HCT116 (cell line): ENCODE measurements around the gene LHX2. TPM values are rescaled to one million over a fixed set of nuclear protein-coding genes. Genes with fewer than 3 reads are reported as not detected.

Experiments used
- ATAC-seq: fragments of 200-7000 bp; cut with Tn5 transposase; 2 replicates; pipeline ENCODE4 v1.9.1; 2020; ENCODE audit warnings: mild to moderate bottlenecking, moderate library complexity
- BruUV-seq: library from RNA; stranded (reverse); fragments of 400-500 nt; replicated peaks from 2 replicates; lab custom pipeline; 2021; lab: Mats Ljungman, UMichigan
- CTCF ChIA-PET: fragments of 300-600 bp; sonication (Branson Sonifier 250); formaldehyde crosslinking; loops from one replicate; lab custom pipeline; 2021; ENCODE audit warnings: antibody characterized with exemption; lab: Charles Lee
- POLR2A ChIA-PET: fragments of 300-600, 350-600 bp; sonication (Branson Sonifier 250); formaldehyde crosslinking; loops from one replicate; lab custom pipeline; 2021; ENCODE audit warnings: antibody characterized with exemption; lab: Charles Lee
- RAD21 ChIA-PET, 2 experiments: fragments of 300-600 bp; sonication (Branson Sonifier 250); formaldehyde crosslinking; loops; one replicate each; lab custom pipeline; 2023; ENCODE audit warnings: low total read pairs in 2 of 2; ENCODE audit not compliant: uncharacterized antibody in 2 of 2, unreplicated experiment in 2 of 2, low non-redundant PET in 1 of 2; lab: Charles Lee
- DNase-seq: peaks from one replicate; pipeline ENCODE4 v3.0.0-alpha.2; 2010; ENCODE audit warnings: low read depth, low spot score
- H2AFZ ChIP-seq: fragments of 200-600 bp; shearing (Covaris generic), sonication (generic); 2 replicates; pipeline ENCODE4 v1.6.1; 2017; ENCODE audit warnings: low read depth, mixed run types, mixed read lengths, antibody characterized with exemption, low read length; ENCODE audit not compliant: poor library complexity, severe bottlenecking
- H3K27ac ChIP-seq: 2 replicates; pipeline ENCODE4 v1.5.1; 2012; ENCODE audit warnings: low read depth, low read length
- H3K27me3 ChIP-seq: fragments of 200-600 bp; sonication (generic); 2 replicates; pipeline ENCODE4 v1.6.1; 2016; ENCODE audit warnings: mixed run types, low read length, mixed read lengths; ENCODE audit not compliant: insufficient read depth
- H3K36me3 ChIP-seq, 2 experiments: fragments of 200-500 bp in 1 of 2; fragments of 200-600 bp in 1 of 2; sonication (Bioruptor generic) in 1 of 2; sonication (generic) in 1 of 2; 2 replicates each; pipeline versions ENCODE4 v1.5.1 to v1.6.1; 2014 to 2016; ENCODE audit warnings: low read length in 2 of 2, inconsistent platforms in 1 of 2, mixed read lengths in 1 of 2, mixed run types in 1 of 2; ENCODE audit not compliant: insufficient read depth in 2 of 2, control insufficient read depth in 1 of 2
- H3K4me1 ChIP-seq, 2 experiments: fragments of 200-600 bp in 1 of 2; sonication (generic) in 1 of 2; 2 replicates each; pipeline versions ENCODE4 v1.5.1 to v1.6.1; 2012 to 2017; ENCODE audit warnings: low read length in 2 of 2, inconsistent platforms in 1 of 2, mild to moderate bottlenecking in 1 of 2, mixed read lengths in 1 of 2, mixed run types in 1 of 2, moderate library complexity in 1 of 2; ENCODE audit not compliant: insufficient read depth in 2 of 2, control insufficient read depth in 1 of 2
- H3K4me2 ChIP-seq: fragments of 200-600 bp; sonication (generic); 2 replicates; pipeline ENCODE4 v1.6.1; 2017; ENCODE audit warnings: mixed run types, low read length, mixed read lengths
- H3K4me3 ChIP-seq, 2 experiments: fragments of 200-600 bp in 1 of 2; sonication (generic) in 1 of 2; replicated peaks in 1 of 2; 2 replicates each; pipeline ENCODE4 v1.5.1; 2011 to 2016; ENCODE audit warnings: low read length in 2 of 2, control low read depth in 1 of 2, low read depth in 1 of 2, mild to moderate bottlenecking in 1 of 2, mixed read lengths in 1 of 2, mixed run types in 1 of 2
- H3K79me2 ChIP-seq: fragments of 200-600 bp; sonication (generic); 2 replicates; pipeline ENCODE4 v1.6.1; 2017; ENCODE audit warnings: mild to moderate bottlenecking, mixed run types, low read length, moderate library complexity, mixed read lengths; ENCODE audit not compliant: insufficient read depth
- H3K9ac ChIP-seq: fragments of 200-600 bp; sonication (generic); 2 replicates; pipeline ENCODE4 v1.6.1; 2016; ENCODE audit warnings: low read length, mixed read lengths
- H3K9me2 ChIP-seq: fragments of 200-600 bp; sonication (generic), shearing (Covaris generic); 2 replicates; pipeline ENCODE4 v1.6.1; 2017; ENCODE audit warnings: mixed run types, mild to moderate bottlenecking, moderate library complexity; ENCODE audit not compliant: insufficient read depth
- H3K9me3 ChIP-seq, 2 experiments: fragments of 200-500 bp in 1 of 2; fragments of 200-600 bp in 1 of 2; sonication (Bioruptor generic) in 1 of 2; sonication (generic) in 1 of 2; 2 replicates each; pipeline ENCODE4 v1.6.1; 2014 to 2017; ENCODE audit warnings: low read length in 2 of 2, mixed read lengths in 2 of 2, inconsistent platforms in 1 of 2, low read depth in 1 of 2, mild to moderate bottlenecking in 1 of 2, mixed run types in 1 of 2, moderate library complexity in 1 of 2; ENCODE audit not compliant: control insufficient read depth in 1 of 2, insufficient read depth in 1 of 2
- H4K20me1 ChIP-seq: fragments of 200-600 bp; sonication (generic), shearing (Covaris generic); 2 replicates; pipeline ENCODE4 v1.6.1; 2017; ENCODE audit warnings: mixed run types, mild to moderate bottlenecking, moderate library complexity; ENCODE audit not compliant: insufficient read depth
- CEBPB ChIP-seq: IDR thresholded peaks from 2 replicates; pipeline ENCODE4 v1.6.1; 2012; ENCODE audit warnings: low read depth
- ELF1 ChIP-seq: IDR thresholded peaks from 2 replicates; pipeline ENCODE4 v1.6.1; 2012; ENCODE audit warnings: low read depth, borderline replicate concordance
- EZH2 ChIP-seq: fragments of 200-600 bp; sonication (generic); IDR thresholded peaks from 2 replicates; pipeline ENCODE4 v1.6.1; 2017; ENCODE audit warnings: antibody characterized with exemption, mixed run types
- FOSL1 ChIP-seq: IDR thresholded peaks from 2 replicates; pipeline ENCODE4 v1.6.1; 2012; ENCODE audit warnings: low read depth
- JUND ChIP-seq: IDR thresholded peaks from 2 replicates; pipeline ENCODE4 v1.6.1; 2012
- MAX ChIP-seq: IDR thresholded peaks from 2 replicates; pipeline ENCODE4 v1.6.1; 2012
- POLR2A ChIP-seq: IDR thresholded peaks from 2 replicates; pipeline ENCODE4 v1.7.0; 2011; ENCODE audit warnings: borderline replicate concordance; ENCODE audit not compliant: insufficient read depth, insufficient read length; ENCODE audit errors: extremely low read depth
- POLR2AphosphoS5 ChIP-seq: IDR thresholded peaks from 2 replicates; pipeline ENCODE4 v1.6.1; 2011; ENCODE audit warnings: mild to moderate bottlenecking, low read depth, low read length, moderate library complexity
- RAD21 ChIP-seq: IDR thresholded peaks from 2 replicates; pipeline ENCODE4 v1.6.1; 2012; ENCODE audit warnings: low read depth, mild to moderate bottlenecking
- SP1 ChIP-seq: IDR thresholded peaks from 2 replicates; pipeline ENCODE4 v1.6.1; 2012; ENCODE audit warnings: low read depth
- TCF7L2 ChIP-seq: IDR thresholded peaks from 2 replicates; pipeline ENCODE4 v1.7.0; 2011; ENCODE audit warnings: borderline replicate concordance, inconsistent platforms; ENCODE audit not compliant: insufficient read depth, insufficient read length; ENCODE audit errors: extremely low read depth
- YY1 ChIP-seq: IDR thresholded peaks from 2 replicates; pipeline ENCODE4 v1.6.1; 2011; ENCODE audit warnings: low read length, low read depth, moderate library complexity, mild to moderate bottlenecking; ENCODE audit not compliant: insufficient replicate concordance; ENCODE audit errors: extremely low read depth
- ZFX ChIP-seq: fragments of 450-650 bp; IDR thresholded peaks from 2 replicates; pipeline ENCODE4 v1.6.1; 2017
- ZNF274 ChIP-seq: fragments of 200-500 bp; sonication (Bioruptor generic); IDR thresholded peaks from 2 replicates; pipeline ENCODE4 v1.6.1; 2014; ENCODE audit warnings: mild to moderate bottlenecking, low read depth, low read length, inconsistent platforms
- intact Hi-C: fragments of 100-400 bp; cut with micrococcal nuclease; formaldehyde crosslinking; loops from 2 replicates; pipeline ENCODE4 v1.10.0; 2022
- total RNA-seq: library from RNA; stranded (reverse); gene quantifications from one replicate; pipeline ENCODE4 v1.2.1, GENCODE V29; 2021; ENCODE audit not compliant: unreplicated experiment
- TF ChIP-seq, protein P1 (sequence below): IDR thresholded peaks from 2 replicates; pipeline ENCODE4 v1.6.1; 2012
- TF ChIP-seq, protein P2 (sequence below): IDR thresholded peaks from 2 replicates; pipeline ENCODE4 v1.6.1; 2011; ENCODE audit warnings: mild to moderate bottlenecking, low read length, moderate library complexity; ENCODE audit not compliant: insufficient replicate concordance; ENCODE audit errors: extremely low read depth

Gene LHX2
- total RNA-seq, 1 experiment from 2014 or later = 10.2 TPM

- no peaks in the 10 kb centered on the region for H4K20me1 ChIP-seq
- ATAC-seq (no peak), DNase-seq (no peak)
- peaks cover 11% of the 10 kb centered on the region; the same call in 1 of the 2 replicates for H3K27me3 ChIP-seq
- H3K27ac ChIP-seq = no peak overlapping the region
- no peaks in the 10 kb centered on the region for H3K79me2 ChIP-seq
- ChIA-PET POLR2A (no interaction called here), CTCF (no interaction called here), RAD21 (no interaction called here)
- H3K4me3 ChIP-seq = no peak overlapping the region
- H3K9me3 ChIP-seq = no peaks in the 10 kb centered on the region
- no peak overlapping the region for H3K9ac ChIP-seq
- intact Hi-C loops = no loop called here
- H3K4me1 ChIP-seq = no peaks in the 10 kb centered on the region
- TF ChIP-seq, protein P1, sequence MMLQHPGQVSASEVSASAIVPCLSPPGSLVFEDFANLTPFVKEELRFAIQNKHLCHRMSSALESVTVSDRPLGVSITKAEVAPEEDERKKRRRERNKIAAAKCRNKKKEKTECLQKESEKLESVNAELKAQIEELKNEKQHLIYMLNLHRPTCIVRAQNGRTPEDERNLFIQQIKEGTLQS = no peak
- no peak for TF ChIP-seq ELF1
- no peak for TF ChIP-seq ZFX
- TF ChIP-seq CEBPB = no peak
- TF ChIP-seq ZNF274 = no peak
- TF ChIP-seq JUND = no peak
- TF ChIP-seq FOSL1 = no peak
- no peak for TF ChIP-seq SP1
- no peak for TF ChIP-seq TCF7L2
- no peak overlapping the region for H3K4me2 ChIP-seq
- no peaks in the 10 kb centered on the region for H3K9me2 ChIP-seq
- H2AFZ ChIP-seq = no peak overlapping the region
- no peaks in the 10 kb centered on the region for H3K36me3 ChIP-seq
- BruUV-seq = no TSS peak
Measured at GRCh38 chr9:123983047-123983446, 28.5 kb upstream of the LHX2 start.

DNA sequence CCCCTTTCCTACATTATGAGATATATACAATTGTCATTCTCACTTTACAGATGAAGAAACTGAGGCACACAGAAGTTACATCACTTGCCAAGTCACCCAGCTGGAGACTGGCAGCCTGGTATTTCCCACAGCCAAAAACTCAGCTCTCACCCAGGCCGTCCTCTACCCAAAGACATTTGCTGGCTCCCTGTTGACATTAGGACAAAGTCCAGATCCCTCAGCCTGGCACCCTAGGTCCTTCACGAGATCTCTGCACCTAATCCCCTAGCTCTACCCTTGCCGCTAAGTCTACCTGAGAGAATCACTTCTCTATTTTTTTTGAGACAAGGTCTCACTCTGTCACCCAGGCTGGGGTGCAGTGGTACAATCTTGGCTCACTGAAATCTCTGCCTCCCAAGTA lies 26.8 kb upstream of the LHX2 start:
- Histone ChIP-seq H3K27ac (no peak overlapping the region), H3K9me3 (no peaks in the 10 kb centered on the region), H3K4me3 (no peak overlapping the region), H4K20me1 (no peaks in the 10 kb centered on the region), H3K9ac (no peak overlapping the region), H3K79me2 (no peaks in the 10 kb centered on the region), H3K9me2 (no peaks in the 10 kb centered on the region), H3K4me1 (no peaks in the 10 kb centered on the region), H3K27me3 (peaks cover 13% of the 10 kb centered on the region; the same call in 1 of the 2 replicates), H3K4me2 (no peak overlapping the region), H2AFZ (no peak overlapping the region), H3K36me3 (no peaks in the 10 kb centered on the region)
- intact Hi-C loops = no loop called here
- ATAC-seq (no peak), DNase-seq (no peak)
- no TSS peak for BruUV-seq
- ChIA-PET CTCF (no interaction called here), POLR2A (no interaction called here), RAD21 (no interaction called here)
- no peak for TF ChIP-seq ZNF274
- TF ChIP-seq, protein P2, sequence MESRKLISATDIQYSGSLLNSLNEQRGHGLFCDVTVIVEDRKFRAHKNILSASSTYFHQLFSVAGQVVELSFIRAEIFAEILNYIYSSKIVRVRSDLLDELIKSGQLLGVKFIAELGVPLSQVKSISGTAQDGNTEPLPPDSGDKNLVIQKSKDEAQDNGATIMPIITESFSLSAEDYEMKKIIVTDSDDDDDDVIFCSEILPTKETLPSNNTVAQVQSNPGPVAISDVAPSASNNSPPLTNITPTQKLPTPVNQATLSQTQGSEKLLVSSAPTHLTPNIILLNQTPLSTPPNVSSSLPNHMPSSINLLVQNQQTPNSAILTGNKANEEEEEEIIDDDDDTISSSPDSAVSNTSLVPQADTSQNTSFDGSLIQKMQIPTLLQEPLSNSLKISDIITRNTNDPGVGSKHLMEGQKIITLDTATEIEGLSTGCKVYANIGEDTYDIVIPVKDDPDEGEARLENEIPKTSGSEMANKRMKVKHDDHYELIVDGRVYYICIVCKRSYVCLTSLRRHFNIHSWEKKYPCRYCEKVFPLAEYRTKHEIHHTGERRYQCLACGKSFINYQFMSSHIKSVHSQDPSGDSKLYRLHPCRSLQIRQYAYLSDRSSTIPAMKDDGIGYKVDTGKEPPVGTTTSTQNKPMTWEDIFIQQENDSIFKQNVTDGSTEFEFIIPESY = no peak
- no peak for TF ChIP-seq FOSL1
- no peak for TF ChIP-seq CEBPB
- TF ChIP-seq, protein P1 = no peak
- TF ChIP-seq EZH2 = no peak
- no peak for TF ChIP-seq RAD21
- TF ChIP-seq SP1 = no peak
- no peak for TF ChIP-seq POLR2AphosphoS5
- TF ChIP-seq MAX = no peak
- TF ChIP-seq JUND = no peak
- no peak for TF ChIP-seq ZFX
- no peak for TF ChIP-seq POLR2A
- TF ChIP-seq YY1 = no peak
- no peak for TF ChIP-seq ELF1
